ELR (cell line): ENCODE measurements around the gene ADD1.

Source experiments
- DNase-seq: peaks from one replicate; pipeline ENCODE4 v3.0.0-alpha.2; 2015; ENCODE audit warnings: low read depth

ADD1 gene

GRCh38 chr4:2922453-2923101 is 78.9 kb downstream of the ADD1 start:
- DNase-seq, result peak; percentile 40

- DNase-seq, result no peak
Observed at GRCh38 chr4:2923141-2923551, 79.5 kb downstream of the ADD1 start.

- no peak for DNase-seq
Observed at GRCh38 chr4:2923668-2924173, 80.1 kb downstream of the ADD1 start.

GRCh38 chr4:2924286-2924685 is 80.6 kb downstream of the ADD1 start:
- DNase-seq, result no peak

GRCh38 chr4:2924765-2925301 is 81.2 kb downstream of the ADD1 start:
- DNase-seq, result no peak

- no peak for DNase-seq
Observed at GRCh38 chr4:2925496-2925895, 81.9 kb downstream of the ADD1 start.

GRCh38 chr4:2925931-2926860 is 82.6 kb downstream of the ADD1 start:
- DNase-seq, result no peak

GRCh38 chr4:2927016-2927695 is 83.5 kb downstream of the ADD1 start:
- no peak for DNase-seq

GRCh38 chr4:2927696-2928075 is 84.0 kb downstream of the ADD1 start:
- DNase-seq, result no peak

GRCh38 chr4:2928242-2929176 is 84.9 kb downstream of the ADD1 start:
- no peak for DNase-seq

GRCh38 chr4:2929469-2929868 is 85.8 kb downstream of the ADD1 start:
- no peak for DNase-seq

- no peak for DNase-seq
Observed at GRCh38 chr4:2930135-2930757, 86.6 kb downstream of the ADD1 start.

- no peak for DNase-seq
Observed at GRCh38 chr4:2930758-2931511, 87.3 kb downstream of the ADD1 start.

GRCh38 chr4:2931512-2932301 is 88.1 kb downstream of the ADD1 start:
- DNase-seq, result no peak

- DNase-seq, result no peak
Observed at GRCh38 chr4:2932321-2932950, 88.8 kb downstream of the ADD1 start.

- no peak for DNase-seq
Observed at GRCh38 chr4:2932951-2933565, 89.4 kb downstream of the ADD1 start.

- DNase-seq, result peak; percentile 30
Observed at GRCh38 chr4:2933566-2934076, 90.0 kb downstream of the ADD1 start.
